Suppressor macrophage (primary cell): ENCODE results near the gene ODF2.
A peak's percentile ranks its signal among the peaks of the same experiment; 100 is the strongest.

Source experiments
- DNase-seq, 4 experiments: peaks; one replicate each; pipeline ENCODE4 v3.0.0-alpha.2; 2020 to 2022

ODF2 gene

DNA sequence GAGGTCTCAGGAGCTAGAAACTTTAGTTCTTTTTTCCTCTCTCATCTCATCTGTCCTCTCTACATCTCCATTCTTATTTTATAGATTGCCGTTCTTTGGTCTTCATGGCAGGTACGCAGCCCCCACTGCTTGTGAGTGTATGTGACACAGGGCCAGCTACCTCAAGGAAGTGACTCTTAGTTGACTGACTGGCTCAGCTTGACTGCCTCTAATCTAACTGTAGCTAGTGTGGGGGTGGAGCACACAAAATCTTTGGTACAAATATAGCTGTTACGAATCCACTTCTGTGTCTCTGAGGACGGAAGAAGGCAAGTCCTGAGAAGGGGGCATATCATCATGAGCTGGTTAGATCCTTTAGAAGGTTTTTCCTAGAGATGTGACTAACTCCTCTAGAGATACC, 76.8 kb downstream of the ODF2 start:
- DNase-seq: no peak

GRCh38 chr9:128540634-128541360, 85.0 kb downstream of the ODF2 start:
- DNase-seq: peak; percentile 71 to 87 (median 86)

- DNase-seq: no peak
Observed at GRCh38 chr9:128546504-128546903, 90.7 kb downstream of the ODF2 start.

DNA sequence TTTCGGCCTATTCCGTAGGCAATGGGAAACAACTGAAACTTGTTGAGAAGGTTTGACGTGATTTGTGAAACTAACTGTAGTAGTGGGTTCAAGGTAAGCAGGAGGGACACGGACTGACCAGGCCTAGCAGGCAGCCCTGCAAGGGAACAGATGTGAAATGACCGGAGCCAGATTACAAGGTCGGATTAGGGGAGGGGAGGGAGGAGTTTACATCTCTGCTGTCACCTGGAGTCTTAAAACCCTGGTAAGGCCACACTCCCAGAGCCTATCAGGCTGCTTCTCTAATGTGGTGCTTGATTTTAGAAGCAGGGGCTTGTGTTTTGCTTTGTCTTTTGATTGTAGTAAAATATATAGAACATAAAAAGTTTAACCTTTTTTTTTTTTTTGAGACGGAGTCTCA, 93.1 kb downstream of the ODF2 start:
- no peak for DNase-seq

- peak in 3 of 4 experiments; percentile 18 to 38 (median 22) for DNase-seq
Observed at GRCh38 chr9:128550226-128550625, 94.4 kb downstream of the ODF2 start.
